NCI-H2081 treated with DMSO at 0.1 percent for 48 hours (cell line): ENCODE measurements around the gene ODAD3.
A peak's percentile ranks its signal among the peaks of the same experiment; 100 is the strongest.
"Not testable (repeated sequence)": the region's sequence is repeated elsewhere in the genome, so short reads cannot be mapped to it uniquely, and the experiment has no call there.

ENCODE experiments used
- DNase-seq: peaks from one replicate; lab custom pipeline; 2025; lab: John Stamatoyannopoulos, UW

The ODAD3 gene

DNA sequence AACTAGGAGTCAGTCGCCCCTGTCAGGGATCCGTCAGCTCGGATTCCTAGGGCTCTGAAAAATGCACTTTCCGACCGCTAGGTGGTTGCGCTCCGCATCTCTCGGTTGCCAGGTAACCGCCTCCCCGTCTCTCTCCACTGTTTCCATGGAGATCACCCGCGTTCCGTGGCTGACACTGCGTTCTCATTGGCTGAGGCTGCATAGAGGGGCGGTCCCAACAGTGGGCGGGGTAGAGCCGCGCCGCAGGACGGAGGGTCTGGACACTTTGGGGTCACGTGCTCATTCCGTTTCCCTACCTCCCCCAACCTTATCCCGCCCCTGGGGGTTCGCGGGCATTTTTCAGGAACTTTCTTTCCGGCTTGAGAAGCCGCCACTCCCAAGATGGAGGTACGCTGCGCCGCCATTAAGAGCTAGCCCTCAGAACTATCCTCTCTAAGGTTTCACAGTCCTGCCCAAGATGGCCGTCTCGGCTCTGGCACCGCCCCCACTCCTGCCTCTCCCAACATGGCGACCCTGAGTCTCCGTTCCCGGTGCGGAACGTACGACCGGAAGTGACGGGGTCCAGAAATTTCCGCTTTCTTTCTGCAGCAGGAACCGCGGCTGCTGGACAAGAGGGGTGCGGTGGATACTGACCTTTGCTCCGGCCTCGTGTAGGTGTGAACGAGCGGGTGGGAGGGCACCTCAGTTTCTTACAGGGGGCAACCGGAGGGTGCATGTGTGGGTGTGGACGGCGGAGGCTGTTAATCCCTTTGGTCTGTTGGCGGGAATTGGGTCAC, at the start of gene ODAD3, which contains the start of gene PRKCSH:
TSS of gene ODAD3 (minus strand) at position 65 of the 776 bp plus-strand sequence. CDS start 105 bp downstream, outside the sequence.
TSS of gene PRKCSH (plus strand) at position 579 of the 776 bp plus-strand sequence. CDS start 483 bp downstream, outside the sequence.
- DNase-seq: peak; percentile 98

DNA sequence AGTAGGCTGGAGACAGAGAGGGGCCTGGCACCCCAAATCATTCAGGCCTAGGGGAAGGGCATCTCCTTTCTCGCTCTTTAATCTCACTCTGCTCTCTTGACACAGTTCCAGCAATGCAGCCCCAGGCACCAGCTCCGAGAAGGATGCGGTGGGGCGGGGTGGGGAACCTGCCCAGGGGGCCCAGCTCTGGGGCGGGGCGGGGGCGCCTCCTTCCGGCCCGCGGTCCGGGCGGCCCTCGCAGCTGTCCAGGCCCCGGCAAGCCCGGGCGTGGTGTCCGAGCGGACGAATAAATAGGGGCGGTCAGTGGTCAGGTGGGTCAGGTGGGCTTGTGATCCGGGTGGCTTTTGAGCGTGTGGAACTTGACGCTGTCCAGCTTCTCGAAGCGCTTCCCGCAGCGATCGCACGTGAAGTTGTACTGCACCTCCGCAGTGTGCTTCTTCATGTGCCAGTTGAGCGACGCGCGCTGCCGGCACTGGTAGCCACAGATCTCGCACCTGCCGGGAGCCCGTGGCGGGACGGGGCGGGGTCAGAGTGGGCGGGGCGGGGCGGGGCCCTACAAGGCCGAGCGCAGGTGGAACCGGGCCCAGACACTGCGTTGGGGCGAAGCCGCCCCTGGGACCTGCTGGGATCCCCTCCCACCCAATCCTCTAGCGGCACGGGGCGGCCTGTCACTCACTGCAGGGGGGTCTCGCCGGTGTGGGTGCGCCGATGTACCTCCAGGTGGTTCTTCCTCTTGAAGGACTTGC, 48.6 kb upstream of the ODAD3 start:
- DNase-seq: no peak

DNA sequence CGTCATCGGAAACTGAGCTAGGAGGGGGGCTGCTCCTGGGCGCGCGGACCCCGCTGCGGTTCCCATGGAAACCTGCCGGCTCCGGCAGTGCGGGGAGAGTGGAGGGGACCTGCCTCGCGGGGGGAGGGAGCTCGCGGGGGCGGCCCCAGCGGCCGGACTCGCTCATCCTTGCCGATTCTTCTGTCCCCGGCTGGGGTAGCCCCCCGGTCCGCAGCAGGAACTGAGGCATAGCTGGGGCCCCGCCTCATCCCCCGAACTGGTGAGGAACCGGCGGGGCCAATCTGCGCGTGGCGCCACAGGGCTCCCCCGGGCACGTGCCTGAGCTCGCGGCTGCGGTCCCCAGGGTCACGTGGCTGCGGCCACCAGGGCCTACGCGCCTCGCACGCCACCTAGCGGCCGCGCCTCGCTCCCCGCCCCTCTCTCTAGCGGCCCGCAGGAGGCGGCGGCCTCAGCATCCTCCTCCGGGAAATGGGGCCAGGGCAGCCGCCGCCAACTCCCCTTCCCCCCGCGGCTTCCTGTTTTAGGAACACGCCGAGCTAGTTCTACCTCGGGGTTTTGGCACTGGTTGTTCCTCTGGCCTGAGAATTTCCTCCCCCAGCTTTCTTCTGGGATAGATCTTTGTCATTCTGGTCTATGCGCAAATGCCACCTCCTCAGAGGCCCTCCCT, 47.6 kb upstream of the ODAD3 start:
- peak; percentile 43 for DNase-seq

DNA sequence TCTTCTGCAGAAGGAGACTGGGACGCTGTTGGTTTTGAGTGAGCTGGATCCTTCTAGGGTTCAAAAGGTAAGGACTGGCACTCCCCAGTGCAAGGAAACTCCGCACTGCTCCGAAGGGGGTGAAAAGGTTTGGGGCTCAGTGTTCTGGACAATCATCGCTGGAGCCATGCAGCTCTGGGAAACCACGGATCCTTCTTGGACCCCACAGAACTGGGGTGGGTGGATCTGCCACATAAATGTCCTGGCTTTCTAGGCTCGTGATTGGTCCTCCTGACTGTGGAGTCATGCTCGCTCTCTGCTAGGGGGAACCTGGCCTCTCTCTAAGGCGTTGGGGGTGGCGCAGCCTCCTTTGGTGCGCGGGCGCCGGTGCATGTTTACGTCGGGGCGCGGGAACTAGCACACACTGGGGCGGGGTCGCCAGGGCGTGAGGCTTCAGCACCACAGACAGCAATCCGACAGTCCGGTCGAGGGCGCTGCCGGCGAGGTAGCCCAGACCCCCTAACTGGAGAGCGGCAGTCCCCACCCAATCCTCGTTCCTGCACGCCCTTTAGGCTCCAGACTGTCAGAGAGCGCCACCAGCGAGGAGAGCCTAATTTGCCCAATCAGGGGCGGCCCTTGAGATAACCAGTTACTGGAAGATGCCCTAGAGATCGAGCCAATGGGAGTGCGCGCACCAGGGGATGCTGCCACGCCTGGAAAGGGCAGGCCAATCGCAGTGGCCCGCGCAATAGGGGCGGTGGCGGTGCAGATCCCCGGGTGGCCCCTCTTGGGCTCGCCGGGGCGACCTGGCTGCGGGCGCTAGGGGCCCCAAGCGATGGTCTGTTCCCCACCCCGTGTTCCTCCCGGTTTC, 46.8 kb upstream of the ODAD3 start:
- peak; percentile 69 for DNase-seq

DNA sequence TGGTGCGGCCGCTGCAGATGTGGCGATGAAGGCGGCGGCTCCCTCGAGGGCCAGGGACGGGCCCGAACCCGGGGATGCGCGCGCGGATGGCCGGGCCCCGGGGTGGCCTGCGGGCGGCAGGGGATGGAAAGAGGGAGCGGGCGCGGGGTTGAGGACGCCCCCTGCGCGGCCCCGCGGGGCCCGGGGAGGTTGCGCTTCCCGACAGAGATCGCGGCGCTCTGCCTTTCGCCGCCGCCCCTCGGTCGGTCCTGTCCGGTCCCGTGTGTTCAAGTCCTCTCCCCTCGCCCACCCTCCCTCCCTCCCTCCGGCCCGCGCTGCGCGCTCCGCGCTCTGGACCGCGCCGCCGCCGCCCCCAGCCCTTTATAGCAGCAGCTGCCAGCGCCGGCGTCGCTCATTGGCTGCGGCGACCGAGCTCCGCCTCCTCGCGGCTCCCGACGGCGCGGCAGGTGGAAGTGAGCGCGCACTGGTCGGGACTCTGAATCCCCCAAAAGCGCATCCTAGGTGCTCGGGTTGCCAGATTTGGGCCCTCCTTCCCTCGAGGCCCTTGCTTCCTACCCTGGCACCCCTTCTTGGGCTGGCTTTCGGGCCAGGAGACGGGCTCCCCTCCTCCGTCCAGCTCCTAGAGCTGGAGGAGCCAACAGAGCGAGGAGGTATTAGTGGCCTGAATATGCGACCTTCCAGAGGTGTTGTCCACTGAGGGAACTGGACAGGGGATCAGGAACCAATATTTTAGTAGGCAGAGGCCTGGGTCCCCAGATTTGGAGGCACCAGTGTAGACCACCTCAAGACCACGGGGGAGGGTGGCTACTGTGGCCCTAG, 46.0 kb upstream of the ODAD3 start, which contains the start of gene ELAVL3:
TSS of gene ELAVL3 (minus strand) at position 332 of the 819 bp plus-strand sequence. CDS start 438 bp downstream, outside the sequence.
- peak; percentile 8 for DNase-seq

DNA sequence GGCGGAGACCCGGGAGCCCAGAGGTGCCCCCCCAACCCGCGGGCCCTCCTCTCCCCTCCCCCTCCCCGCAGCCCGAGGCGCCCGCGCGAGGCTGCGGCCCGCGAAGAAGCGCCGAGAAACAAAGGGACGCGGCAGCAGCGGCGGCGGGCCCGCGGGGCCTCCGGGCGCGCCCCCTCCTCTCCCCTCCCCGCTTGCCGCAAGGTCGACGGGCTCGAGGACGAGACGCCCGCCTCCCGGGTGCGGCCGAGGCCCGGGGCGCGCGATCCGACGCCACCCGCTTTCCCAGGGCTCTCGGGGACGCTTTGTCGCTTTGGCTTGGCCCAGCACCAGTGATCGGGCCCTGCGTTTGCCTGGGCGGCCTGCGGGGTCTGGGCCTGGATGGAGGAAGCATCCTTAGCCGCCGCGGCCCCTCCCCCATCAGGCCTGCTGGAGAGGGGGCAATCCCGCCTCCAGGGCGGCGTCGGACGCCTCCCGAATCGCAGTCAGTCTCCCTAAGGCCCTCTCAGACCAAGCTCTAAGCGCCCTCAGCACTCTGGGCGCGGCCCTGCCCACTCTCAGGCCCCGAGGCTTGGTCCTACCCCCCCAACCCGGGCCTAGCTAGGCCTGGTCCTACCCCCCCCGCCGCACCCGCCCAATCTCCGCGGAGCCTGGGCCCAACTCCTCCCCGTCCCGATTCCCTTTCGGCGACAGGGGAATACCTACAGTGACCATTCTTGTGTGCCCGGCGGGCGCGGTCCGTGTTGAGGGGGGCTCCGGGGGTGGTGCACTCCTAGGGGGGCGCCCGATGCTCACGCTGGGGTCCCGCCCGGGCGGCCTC, 45.2 kb upstream of the ODAD3 start:
- no peak for DNase-seq

DNA sequence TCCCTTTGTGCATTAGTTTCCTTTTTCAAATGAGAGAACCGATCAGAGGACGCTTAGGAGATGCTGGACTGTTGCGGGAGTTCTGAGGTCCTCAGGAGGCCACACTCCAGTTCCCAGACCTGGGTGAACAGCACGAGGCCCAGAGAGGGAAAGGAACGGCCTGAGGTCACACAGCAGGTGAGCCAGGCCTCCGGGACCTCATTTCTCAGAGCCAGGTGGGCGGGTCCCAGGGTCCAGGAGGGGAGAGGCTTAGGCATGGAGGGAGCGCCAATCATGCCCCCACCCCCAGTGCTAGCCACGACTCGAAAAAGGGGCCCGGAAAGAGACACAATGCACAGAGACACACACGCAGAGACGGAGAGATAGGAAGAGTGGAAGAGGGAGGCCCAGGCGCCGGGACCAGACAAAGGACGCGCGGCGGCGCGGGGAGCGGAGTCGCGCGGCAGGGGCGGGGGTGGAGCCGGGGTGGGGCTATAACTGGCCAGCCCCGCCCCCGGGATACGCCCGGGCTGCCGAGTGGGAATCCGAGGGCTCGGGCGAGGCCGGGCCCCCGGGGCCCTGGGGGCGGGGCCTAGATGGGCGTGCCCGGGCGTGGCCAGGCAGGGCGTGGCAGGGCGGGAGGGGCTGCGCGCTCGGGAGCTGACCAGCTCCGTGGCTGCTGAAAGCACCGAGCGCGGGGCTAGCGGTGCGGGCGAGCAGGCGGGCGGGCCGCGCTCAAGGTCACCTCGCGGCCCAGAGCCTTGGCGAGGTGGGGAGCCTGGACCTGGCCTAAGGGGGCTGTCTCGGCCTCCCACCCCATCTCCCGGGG, 44.4 kb upstream of the ODAD3 start:
- DNase-seq: peak; percentile 7

DNA sequence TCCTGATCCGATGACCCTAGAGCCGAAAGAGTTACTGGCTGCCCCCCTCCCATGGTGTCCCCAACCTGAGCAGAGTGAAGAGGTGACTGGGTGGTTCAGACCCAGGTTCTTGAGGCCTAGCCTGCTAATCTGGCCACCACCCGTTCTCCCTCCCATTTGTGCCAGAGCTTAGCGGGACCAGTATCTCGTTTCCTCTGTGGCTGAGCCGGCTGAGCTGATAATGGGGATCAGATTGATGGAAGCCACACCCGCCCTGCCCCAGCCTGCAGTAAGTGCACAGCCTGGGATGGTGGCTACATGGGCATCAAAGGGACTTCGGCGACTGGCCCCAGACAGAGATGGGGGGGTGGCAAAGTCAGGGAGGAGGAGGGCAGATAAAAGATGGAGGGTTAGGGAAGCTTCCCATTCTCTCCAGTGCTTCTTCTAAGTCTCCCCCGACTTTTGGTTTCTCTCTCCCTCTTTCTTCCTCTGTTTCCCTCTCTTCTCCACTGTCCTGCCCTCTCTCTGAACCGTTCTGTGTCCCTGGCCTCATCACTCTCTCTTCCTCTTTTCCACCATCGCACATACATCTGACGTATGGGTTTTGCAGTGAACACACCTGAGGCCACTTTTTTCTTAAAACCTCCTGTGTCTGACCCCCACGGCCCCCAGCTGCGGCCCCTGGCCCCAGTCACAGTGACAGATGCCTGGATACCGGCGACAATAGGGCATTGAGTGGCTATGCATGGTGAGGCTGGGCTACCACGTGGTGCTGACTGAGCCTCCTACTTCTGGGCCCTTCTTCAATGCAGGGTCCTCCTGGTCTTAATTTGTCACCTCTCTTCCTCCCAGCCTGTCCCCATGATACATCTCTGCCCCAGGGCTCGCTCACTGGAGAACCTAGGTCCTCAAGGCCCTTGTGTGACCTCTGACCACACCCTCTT, 43.5 kb upstream of the ODAD3 start:
- DNase-seq: no peak

DNA sequence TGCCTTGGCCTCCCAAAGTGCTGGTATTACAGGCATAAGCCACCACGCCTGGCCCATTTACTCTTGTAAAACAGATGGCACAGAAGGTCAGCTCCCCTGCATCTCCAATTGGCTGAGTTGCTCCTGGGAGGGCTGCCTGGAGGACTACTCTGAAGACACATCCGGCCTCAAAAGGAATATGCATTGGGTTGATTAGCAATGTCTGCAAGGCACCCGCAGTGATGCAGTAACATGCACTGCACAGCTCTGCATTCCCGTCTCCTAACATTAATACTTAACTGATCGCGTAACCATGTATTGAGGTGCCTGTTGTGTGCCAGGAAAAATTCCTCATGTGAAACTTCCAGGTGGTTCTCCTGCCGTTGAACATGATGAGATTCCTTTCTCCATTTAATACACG, 40.9 kb upstream of the ODAD3 start:
- no peak for DNase-seq

DNA sequence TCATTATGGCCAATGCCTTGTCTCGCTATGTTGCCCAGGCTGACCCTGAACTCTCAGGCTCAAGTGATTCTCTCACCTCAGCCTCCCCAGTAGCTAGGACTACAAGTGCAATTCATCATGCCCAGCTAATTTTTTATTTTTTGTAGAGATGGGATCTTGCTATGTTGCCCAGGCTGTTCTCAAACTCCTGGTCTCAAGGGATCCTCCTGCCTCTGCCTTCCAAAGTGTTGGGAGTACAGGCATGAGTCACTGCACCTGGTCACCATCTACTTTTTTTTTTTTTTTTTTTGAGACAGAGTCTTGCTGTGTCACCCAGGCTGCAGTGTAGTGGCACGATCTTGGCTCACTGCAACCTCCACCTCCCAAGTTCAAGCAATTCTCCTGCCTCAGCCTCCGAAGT, 40.4 kb upstream of the ODAD3 start:
- DNase-seq: not testable (repeated sequence)

DNA sequence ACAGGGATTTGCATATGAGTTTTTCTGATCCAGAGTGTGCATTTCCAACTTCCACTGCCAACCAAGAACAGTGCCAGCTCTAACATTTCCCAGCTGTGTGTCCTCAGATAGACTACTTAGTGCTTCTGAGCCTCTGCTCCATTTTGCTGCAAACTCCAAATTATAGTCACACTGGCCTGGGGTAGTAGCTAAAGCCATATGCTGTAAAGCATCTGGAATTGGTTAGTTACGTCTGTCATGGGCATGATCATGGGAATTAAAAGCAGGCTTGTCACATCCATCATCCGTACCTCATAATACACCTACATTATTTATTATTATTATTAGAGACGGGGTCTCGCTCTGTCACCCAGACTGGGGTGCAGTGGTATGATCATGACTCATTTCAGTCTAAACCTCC, 38.8 kb upstream of the ODAD3 start:
- DNase-seq: no peak

DNA sequence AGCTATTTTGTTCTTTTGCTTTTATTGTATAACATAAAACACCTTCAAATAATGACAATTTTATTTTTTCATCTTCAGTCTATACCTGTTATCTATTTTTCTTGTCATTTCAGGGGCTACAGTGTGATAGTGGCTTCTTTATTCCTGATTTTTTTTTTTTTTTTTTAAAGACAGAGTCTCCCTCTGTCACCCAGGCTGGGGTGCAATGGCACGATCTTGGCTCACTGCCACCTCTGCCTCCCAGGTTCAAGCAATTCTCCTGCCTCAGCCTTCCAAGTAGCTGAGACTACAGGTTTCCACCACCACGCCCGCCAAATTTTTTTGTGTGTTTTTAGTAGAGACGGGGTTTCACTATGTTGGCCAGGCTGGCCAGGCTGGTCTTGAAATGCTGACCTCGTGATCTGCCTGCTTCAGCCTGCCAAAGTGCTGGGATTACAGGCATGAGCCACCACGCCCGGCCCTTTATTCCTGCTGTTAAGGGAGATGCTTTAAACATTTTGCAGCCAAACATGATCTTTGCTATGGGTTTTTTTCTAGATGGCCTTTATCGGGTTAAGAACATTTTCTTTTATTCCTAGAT, 33.4 kb upstream of the ODAD3 start:
- not testable (repeated sequence) for DNase-seq

DNA sequence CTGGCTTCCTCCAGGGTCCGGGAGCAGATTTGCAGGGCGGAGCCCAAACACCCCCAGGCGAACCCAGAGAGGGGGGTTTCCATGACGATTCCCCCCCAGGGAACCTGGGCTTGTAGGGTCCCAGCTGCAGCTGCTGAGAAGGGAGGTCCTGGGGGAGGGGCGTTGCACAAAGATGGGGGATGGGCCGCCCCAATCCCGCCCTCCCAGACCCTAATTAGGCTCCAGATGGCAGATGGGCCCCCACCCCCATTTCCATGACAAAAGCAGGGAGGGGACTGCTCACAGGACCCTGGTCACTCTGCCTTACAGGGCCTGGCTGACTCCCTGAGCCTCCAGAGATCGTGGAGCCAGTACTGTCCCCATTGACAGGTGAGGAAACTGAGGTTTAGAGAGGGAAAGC, 30.7 kb upstream of the ODAD3 start:
- DNase-seq: no peak

DNA sequence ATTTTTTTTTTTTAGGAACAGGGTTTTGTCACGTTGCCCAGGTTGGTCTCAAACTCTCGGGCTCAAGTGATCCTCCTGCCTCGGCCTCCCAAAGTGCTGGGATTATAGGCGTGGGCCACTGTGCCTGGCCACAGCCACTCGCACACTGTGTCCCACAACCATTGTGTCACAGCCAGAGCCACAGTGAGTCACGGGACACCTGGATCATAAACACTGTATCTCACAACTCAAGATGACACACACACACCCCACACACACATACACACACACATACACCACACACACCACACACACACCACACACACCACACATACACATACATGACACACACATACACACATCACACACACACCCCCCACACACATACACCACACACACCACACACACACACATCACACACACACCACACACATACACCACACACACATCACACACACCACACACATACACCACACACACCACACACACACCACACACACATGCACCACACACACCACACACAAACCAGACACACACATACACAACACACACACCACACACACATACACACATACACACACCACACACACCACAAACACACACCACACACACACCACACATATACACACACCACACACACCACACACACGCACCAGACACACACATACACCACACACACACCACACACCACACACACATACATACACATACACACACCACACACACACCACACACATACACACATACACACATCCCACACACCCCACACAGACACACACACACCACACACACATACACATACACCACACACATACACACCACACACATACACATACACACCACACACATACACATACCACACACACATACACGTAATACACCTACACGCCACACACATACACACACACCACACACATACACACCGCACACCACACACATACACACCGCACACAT, 29.7 kb upstream of the ODAD3 start:
- no peak for DNase-seq

DNA sequence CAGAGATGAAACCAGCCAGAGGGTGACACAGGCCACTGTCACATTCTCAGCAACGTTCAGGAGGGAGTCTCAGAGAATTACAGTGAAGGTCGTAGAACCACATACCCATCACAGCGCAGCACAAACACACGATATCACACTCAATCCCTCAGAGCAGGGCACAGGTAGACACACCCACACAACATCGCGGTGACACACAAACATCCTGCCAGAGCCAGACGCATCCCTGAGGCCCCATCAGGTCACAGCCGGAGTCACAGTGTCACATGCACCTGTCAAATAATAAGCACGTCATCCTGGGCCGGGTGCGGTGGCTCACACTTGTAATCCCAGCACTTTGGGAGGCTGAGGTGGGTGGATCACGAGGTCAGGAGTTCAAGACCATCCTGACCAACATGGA, 28.5 kb upstream of the ODAD3 start:
- no peak for DNase-seq

DNA sequence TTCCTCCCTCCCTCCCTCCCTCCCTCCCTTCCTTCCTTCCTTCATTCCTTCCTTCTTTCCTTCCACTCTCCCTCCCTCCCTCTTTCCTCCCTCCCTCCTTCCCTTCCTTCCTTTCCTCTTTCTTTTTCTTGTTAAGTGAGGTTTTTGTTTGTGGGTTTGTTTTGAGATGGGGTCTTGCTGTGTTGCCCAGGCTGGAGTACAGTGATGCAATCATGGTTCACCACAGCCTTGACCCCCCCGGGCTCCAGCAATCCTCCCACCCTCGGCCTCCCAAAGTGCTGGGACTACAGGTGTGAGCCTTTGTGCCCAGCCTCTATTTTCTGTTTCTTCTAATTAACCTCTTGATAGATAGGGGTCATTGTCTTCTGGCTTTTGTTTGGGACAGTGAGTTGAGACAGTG, 26.5 kb upstream of the ODAD3 start:
- DNase-seq: no peak
